HG03064 (cell line): ENCODE measurements around the gene EVA1A.
"Not testable (repeated sequence)": the region's sequence is repeated elsewhere in the genome, so short reads cannot be mapped to it uniquely, and the experiment has no call there.

Source experiments
- ATAC-seq: cut with Tn5 transposase; IDR thresholded peaks from one replicate; pipeline ENCODE4 v1.9.1; 2021; ENCODE audit warnings: low read depth; ENCODE audit not compliant: unreplicated experiment

Gene EVA1A

DNA sequence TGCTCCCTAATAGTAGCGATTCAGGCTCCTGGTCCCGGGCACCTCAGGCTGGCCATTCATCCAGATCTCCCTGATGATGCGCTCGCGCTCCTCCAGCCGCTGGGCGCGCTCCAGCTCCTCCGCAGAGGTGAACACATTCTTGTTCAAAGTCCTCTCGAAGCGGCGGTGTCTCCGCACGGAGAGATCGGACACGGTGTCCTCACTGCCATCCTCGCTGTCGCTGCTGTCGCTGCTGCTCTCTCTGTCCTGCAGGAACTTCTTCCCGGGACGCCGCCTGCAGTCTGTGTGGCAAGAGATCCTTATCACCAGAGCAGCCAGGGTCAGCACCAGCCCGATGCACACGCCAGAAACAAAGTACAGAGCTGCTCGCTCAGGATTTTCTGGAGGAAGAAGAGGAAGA is 67.5 kb downstream of the EVA1A start:
- ATAC-seq, result no peak

- ATAC-seq, result no peak
These were observed 69.5 kb downstream of the EVA1A start for GRCh38 chr2:75491129-75491753.

GRCh38 chr2:75489721-75490120 is 71.0 kb downstream of the EVA1A start:
- ATAC-seq, result no peak

DNA sequence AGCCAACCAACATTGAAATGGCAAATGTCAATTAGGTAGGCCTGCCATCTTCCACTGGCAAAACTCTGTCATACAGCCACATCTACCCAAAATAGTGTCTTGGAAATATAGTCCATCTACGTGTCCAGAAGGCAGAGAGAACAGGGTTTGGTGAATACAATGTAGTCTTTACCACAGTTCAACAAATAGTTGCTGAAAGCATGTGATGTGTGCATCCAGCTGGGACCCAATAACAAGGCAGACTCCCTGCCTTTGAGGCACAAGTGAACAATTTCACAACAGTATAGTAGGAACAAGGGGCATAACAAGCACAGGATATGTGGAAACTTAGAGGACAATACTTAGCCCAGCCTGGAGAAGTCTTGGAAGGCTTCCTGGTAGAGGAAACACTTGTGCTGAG is 72.6 kb downstream of the EVA1A start:
- ATAC-seq, result no peak

- not testable (repeated sequence) for ATAC-seq
These were observed 74.0 kb downstream of the EVA1A start for GRCh38 chr2:75486735-75487134.

DNA sequence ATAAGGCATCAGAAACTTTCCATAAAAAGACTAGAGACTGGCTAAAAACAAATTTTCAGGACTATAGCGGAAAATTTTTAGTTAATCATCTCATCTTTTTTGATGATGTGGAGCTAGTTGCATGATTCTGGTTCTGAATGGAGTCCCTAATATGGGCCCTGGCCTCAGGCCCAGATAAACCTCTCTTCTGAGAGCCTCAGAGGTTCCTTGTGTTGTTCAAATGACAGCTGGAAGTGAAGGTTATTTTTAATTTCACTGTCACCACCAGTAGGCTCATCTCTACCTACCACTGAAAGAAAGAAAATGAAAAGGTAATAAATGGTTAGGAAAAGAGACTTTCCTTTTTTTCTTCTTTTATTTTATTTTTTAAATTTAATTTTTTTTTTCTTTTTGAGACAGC is 75.9 kb downstream of the EVA1A start:
- ATAC-seq, result no peak

- no peak for ATAC-seq
These were observed 76.9 kb downstream of the EVA1A start for GRCh38 chr2:75483878-75484277.

DNA sequence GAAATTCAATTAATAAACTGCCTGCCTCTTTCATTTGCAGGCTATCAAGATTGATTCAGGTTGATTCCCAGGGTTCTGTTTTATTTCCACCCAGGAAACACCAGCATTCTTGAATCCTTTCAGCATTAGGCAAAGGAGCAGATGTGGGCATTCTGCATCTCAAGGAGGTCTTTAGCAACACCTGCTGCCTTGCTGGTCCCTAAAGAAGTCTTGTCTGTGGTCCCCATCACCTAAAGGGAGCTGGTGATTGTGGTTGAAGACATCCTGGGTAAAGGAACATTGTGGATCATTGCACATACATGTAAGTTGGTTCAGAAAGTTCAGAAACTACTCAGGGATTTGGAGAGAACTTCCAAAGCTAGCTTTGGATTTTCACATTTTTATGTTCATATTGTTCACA is 78.3 kb downstream of the EVA1A start:
- no peak for ATAC-seq

DNA sequence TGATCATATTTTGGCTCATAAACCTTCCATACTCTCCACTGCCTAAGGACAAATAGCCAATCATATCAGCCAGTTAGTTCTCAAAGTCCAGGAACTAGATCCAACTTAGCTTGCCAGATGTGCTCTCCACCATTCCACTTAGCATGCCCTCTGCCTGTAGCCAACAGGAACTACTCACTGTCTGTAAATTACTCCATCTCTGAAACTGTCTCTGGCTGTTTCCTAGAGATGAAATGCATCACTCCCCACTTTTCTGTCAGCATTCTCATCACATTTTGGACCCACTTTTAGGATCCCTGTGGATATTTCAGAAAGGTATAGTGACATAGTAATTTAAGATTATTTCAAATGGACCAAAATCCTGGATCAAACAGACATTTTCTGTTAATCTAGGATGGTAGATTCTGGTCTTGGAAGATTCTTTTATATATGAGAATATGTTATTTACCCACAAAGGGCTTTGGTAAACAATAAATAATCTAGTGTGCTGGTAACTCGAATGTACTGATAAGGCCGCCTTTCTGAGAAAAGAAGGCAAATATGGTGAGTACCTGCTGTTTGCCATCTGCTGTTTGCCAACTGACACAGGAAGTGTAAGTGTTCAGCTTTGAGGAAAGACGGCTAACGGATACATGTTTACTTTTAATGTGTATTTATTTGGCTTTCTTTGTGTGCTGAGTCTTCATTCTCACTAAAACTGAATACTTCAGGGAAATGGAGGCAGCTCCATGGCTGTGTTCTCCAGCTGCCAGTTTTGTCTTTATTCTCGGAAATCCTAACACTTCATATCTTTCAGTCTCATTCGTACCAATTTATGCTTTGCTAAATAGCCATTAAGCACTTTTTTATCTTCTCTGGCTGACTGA is 79.5 kb downstream of the EVA1A start:
- ATAC-seq, result no peak

- not testable (repeated sequence) for ATAC-seq
These were observed 83.0 kb downstream of the EVA1A start for GRCh38 chr2:75477696-75478095.

DNA sequence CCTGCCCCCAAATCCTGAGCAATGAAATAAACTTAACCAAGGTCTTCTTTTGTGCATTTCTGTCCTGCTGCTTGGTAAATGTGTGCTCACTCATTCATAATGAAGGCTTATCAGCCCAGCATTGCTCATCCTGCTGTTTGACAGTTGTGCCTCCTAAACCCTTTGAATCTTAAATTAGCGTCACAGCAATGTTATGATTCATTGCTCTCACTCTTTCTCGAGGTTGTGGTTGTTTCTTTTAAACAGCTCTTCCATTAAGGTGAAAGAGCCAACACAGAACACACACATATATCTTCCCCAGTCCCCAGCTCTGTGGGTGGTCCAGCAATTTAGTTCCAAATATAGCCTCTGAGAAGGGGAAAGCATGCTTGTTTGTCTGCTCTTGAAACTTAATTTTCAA is 84.0 kb downstream of the EVA1A start:
- no peak for ATAC-seq

DNA sequence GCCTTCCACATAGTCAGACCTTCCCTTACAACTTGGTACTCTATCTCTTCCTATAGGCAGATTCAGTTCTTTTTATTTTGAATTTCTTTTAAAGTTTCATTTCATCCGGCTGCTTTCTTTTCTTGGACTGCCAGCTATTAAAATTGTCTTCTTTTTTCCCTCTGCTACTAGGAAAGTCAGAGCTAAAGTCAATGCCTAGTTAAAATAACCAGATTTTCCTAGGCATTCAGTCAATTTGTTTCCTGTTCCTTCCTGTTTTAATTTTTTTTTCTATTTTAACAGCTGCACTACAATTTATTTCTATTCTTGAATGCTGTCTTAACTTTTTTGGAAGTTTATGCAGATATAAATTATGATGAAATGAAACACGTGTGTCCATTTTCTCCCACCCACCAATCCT is 84.8 kb downstream of the EVA1A start:
- ATAC-seq, result no peak

DNA sequence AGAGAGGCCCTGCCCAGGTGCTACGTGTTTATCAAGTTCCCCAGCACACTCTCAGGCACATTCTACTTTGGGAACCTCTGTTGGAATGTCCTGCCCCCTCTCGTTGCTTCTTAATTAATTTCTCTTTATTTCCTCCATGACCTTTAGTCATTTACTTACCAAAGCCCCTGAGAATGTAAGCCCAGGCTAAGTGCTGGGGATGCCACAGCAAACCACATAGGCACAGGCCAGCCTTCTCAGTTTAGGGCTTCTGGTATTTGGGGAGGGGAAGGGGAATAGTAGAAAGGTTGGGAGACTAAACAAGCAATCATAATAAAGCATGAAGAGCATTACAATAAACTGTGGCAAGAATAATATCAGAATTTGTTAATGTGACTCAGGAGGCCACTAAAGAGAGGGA is 85.7 kb downstream of the EVA1A start:
- no peak for ATAC-seq

GRCh38 chr2:75474115-75474514 is 86.6 kb downstream of the EVA1A start:
- ATAC-seq, result no peak

DNA sequence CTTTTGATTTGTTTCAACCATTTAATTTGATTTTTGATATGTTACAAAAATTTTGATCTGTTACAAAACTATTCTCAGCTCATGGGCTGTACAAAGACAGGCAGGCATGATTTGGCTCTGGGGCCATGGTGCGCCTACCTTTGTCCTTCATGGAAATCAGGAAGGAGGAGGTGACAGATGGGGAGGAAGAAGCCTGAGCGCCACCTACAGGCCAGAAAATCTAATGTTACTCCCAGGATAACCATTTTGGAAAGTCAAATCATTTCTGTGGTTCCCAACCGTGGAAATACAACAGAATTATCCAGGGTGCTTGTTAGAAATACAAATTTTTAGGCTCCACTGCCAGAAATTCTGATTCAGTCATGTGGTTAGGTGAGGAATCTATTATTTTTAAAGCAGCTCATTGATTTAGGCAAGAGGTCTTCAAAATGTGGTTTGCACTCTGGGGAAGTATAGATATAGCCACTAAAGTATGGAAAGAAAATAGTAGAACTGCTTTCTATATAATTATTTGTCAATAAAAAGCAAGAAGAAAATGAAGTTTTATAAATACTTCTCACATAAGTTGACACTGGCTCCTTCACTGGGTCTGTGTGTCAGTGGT is 93.9 kb downstream of the EVA1A start:
- ATAC-seq, result no peak

DNA sequence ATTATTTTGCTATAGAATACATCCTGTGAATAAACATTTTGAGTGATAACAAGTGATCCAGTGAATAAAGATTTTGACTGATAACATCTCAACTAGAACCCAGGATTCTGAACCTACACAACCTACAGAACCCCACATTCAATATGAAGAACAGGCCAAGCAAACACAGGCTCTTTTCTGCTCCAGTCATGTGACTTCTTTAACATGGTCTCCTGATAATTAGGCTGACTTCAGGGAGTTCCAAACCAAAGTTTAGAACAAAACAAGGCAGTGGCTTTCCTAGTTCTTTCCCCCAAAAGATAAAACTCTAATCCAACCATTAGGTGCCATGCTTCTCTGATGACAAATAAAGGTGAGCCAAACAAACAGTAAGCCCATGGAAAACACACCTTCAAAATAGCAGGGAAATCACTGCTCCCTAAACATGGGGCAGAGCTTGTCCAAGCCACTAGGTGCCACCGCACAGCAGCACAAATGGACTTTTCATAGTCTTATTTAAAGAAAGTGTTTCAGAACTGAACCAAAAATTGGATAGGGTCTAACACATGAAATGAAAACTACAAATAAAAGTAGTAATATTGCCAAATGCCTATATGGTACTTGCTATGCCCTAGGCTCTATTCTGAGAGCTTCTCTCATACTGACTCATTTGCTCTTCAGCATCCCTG is 95.3 kb downstream of the EVA1A start:
- no peak for ATAC-seq

GRCh38 chr2:75464348-75464946 is 96.3 kb downstream of the EVA1A start:
- no peak for ATAC-seq

- ATAC-seq, result no peak
These were observed 98.0 kb downstream of the EVA1A start for GRCh38 chr2:75462721-75463120.

- no peak for ATAC-seq
These were observed 98.5 kb downstream of the EVA1A start for GRCh38 chr2:75462206-75462605.

- no peak for ATAC-seq
These were observed 100.1 kb downstream of the EVA1A start for GRCh38 chr2:75460630-75461029.
